GM10266 (cell line): Measurements from ENCODE around the gene HDAC4.

Experiments
- DNase-seq: peaks from one replicate; pipeline ENCODE4 v3.0.0; 2012; ENCODE audit errors: extremely low spot score
- CTCF ChIP-seq: IDR thresholded peaks from 2 replicates; pipeline ENCODE4 v1.5.1; 2012; ENCODE audit warnings: mild to moderate bottlenecking, low read depth; ENCODE audit not compliant: control insufficient read depth, insufficient read depth; ENCODE audit errors: missing control alignments

HDAC4 gene

GRCh38 chr2:239009589-239009961 is 391.2 kb downstream of the HDAC4 start:
- no peak for DNase-seq

GRCh38 chr2:239008677-239009588 is 391.9 kb downstream of the HDAC4 start:
- no peak for TF ChIP-seq CTCF
- DNase-seq: no peak

More at GRCh38 chr2:239009589-239009961, 391.2 kb downstream of the HDAC4 start:
- TF ChIP-seq CTCF: no peak

GRCh38 chr2:239008004-239008403 is 392.8 kb downstream of the HDAC4 start:
- TF ChIP-seq CTCF: no peak

GRCh38 chr2:239006622-239007285 is 394.1 kb downstream of the HDAC4 start:
- no peak for TF ChIP-seq CTCF
- DNase-seq: no peak

More at GRCh38 chr2:239008004-239008403, 392.8 kb downstream of the HDAC4 start:
- DNase-seq: no peak

- DNase-seq: no peak
- no peak for TF ChIP-seq CTCF
Measured at GRCh38 chr2:239005586-239005985, 395.2 kb downstream of the HDAC4 start.

GRCh38 chr2:239004274-239005015 is 396.4 kb downstream of the HDAC4 start:
- TF ChIP-seq CTCF: no peak
- DNase-seq: no peak
